GM18907 (cell line): Measurements from ENCODE around the gene SPRING1.
"Not testable (repeated sequence)": the region's sequence is repeated elsewhere in the genome, so short reads cannot be mapped to it uniquely, and the experiment has no call there.

ENCODE experiments used
- ATAC-seq: cut with Tn5 transposase; IDR thresholded peaks from one replicate; pipeline ENCODE4 v1.9.1; 2021; ENCODE audit warnings: mild to moderate bottlenecking, moderate library complexity; ENCODE audit not compliant: unreplicated experiment

Gene SPRING1

DNA sequence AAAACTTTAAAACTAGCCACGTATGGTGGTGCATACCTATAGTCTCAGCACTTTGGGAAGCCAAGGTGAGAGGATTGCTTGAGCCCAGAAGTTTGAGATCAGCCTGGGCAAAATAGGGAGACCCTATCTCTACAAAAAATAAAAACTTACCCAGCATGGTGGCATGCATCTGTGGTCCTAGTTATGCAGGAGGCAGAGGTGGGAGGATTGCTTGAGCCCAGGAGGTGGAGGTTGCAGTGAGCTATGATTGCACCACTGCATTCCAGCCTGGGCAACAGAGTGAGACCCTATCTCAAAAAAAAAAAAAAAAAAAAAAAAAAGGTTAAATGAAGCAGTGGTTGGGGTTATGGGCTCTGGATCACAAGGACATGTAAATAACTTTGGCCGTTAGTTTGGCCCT is 4.9 kb upstream of the SPRING1 start:
- ATAC-seq = not testable (repeated sequence)

DNA sequence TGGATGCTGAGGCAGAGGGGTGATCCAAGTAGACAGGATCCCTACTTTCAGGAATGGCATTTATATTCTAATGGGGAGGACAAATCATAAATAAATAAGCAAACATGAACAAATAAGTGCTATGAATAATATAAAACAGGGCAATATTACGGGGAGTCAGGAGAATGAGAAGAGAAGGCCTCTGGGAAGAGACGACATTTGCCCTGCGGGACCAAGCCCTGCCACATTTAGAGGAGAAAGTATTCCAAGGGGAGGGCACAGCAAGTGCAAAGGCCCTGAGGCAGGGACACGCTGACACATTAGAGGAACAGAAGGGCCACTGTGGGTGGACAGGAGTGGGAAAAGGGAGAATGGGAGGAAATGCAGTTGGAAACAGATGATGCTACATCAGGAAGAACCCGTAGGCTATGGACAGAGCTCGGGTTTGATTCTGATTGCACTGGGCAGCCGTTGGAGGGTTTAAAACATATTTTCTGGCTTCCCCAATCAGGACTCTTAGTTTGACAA is 1.6 kb upstream of the SPRING1 start:
- no peak for ATAC-seq

DNA sequence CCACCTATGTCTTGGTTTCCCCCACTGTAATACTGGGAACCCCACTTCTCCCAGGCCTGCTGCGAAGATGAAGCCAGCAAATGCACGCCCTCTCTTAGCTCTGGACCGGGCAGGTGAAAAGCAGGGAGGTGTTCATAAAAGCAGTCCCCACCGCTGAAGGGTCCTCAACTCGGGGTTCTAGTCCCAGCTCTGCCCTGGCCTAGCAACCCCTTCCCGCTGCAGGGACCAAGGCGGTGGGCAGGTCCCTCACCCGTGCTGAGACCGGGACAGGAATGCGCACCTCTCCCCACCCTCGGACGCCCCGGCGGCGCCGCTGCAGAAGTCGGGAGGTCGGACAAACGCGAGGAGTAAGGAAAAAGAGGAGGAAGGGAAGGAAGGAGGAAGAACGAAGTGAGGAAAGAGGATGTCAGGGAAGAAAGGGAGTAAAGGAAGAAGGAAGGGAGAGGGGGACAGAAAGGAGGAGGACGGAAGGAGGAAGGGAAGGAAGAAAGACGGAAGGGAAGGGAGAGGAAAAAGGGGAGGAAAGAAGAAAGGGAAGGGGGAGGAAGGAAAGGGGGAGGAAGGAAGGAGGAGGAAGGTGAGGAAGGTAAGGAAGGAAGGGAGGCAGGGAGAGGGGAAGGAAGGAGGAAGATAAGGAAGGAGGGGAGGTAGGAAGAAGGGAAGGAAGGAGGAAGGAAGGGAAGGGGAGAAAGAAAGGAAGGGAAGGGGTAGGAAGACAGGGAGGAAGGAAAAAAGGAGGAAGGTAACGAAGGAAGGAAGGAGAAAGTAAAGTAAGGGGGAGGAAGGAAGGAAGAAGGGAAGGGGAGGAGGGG is 701 bp downstream of the SPRING1 start:
- no peak for ATAC-seq

DNA sequence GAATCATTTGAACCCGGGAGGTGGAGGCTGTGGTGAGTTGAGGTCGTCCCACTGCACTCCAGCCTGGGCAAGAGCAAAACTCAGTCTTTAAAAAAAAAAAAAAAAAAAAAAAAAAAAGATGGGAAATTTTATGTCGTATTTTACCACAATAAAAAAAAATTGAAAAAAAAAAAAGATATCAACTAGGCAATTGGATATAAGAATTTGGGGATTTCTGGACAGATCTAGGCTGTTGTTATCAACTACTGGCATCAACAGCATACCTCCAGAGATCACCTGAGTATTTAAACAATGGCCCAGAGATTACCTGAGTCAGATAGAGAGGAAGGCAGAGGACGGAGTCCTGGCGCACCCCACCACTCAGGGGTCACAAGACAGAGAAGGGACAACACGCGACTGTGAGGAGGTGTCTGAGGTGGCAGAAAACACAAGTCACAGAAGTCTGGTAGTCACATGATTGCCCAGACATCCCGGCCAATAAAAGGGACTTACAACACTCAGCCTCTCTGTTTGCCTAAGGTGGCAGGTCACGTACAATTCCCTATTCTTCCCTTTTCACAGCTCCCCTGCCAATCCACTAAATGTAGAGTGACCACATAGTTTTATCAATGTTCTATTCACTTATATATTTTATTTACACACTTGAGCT is 1.8 kb downstream of the SPRING1 start:
- no peak for ATAC-seq

DNA sequence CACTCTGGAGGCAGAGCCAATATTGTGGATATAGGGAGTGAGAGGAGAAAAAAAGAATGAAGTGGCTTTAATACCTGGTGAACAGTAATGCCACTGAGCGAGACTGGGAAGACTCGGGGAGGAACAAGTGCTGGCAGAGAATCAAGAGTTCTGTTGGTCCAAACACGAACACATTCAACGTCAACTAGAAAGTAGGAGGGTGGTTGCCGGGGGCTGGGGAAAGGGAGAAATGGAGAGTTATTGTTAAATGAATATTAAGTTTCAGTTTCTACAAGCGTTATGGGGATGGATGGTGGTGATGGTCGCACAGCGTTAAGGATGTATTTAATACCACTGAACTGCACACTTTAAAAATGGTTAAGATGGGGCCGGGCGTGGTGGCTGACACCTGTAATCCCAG is 2.8 kb downstream of the SPRING1 start:
- no peak for ATAC-seq

DNA sequence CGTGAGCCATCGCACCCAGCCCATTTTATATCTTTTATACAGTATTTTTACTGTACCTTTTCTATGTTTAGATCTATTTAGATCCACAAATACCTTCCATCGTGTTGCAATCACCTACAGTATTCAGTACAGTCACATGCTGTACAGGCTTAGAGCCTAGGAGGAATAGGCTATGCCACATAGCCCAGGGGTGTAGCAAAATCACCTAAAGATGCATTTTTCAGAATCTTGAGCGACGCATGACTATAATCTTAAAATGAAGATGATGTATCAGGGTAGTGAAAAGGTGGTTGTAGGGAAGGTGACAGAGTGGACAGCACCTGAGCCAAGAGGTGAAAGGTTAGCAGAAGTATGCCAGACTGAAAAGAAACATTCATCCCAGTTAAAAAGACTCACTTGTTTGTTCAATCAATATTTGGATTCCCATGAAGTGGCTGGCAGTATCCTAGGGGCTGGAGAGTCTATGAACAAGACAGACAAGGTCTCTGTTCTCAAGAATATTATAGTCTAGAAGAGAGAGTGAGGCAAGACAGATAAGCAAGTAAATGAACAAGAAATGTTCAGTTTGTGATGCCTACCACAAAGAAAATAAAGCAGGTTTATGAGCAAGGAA is 3.6 kb downstream of the SPRING1 start:
- no peak for ATAC-seq

DNA sequence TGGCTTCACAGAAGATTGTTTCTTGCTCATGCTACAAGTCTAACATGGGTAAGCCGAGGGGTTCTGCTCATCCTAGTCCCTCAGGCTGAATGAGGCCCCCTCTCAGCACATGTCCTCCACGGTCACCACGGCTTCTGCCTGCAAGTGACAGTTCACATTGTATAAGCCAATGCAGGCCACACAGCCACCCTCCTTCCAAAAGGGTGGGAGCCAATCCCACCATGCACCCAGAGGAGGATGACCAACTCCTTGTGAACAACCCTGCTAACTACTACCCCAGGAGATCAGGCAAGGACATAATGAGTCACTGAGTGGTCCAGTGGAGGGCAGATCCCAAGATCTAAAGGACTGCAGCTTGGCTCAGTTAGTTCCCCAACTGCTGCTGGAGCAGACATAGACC is 6.1 kb downstream of the SPRING1 start:
- no peak for ATAC-seq

DNA sequence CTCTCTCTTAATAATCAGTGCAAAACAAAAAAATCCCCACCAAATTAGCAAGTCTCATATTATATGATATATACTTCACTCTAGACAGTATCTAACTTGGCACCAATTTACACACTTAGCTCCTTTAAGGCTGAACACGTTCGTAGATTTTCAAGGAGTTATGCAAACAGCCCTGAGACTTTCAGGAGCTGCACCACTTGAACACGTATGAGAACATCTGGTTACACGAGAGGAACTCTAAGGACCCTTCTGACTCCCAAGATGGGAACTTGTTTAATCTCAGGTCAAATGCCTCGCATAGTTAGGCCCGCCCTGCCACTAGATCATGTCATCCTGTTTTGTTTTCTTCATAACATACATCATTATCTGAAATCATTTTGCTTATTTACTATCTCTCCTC is 10.0 kb downstream of the SPRING1 start:
- no peak for ATAC-seq

DNA sequence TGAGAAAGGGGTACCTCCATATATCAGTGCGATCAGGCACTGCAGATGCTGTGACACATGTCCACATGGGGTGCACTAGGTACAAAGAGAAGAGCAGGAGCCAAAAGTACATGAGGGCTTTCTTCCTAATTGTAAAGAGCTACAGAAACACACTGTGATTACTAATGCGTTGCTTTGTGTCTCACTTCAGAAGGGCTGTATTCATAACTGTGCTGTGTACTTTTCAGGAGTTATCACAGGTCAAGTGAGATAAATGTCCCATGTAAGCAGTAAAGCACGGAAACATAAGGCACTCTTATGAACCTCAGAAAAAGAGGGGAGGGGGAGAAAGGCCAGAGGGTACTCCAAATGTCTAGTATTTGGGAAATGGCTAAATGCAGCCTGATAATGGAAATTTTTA is 10.6 kb downstream of the SPRING1 start:
- no peak for ATAC-seq

DNA sequence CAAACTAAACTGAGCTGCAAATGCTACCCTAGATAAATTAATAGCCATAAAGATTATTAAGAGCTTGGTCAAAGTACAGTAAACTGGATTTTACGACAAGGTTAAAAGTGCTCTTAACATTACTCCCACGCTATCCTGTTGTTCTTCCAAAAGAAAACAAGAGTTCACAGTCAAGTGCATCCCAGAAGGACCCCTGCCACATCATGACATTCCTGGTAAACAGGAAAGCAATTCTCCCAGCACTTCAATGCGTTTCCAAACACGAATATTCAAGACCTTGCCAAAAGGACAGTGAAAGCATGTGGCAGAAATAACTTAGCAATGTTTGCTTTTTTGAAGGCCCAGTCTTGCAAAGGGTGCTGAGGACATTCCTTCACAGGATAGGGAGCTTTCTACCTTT is 11.2 kb downstream of the SPRING1 start:
- ATAC-seq = no peak

DNA sequence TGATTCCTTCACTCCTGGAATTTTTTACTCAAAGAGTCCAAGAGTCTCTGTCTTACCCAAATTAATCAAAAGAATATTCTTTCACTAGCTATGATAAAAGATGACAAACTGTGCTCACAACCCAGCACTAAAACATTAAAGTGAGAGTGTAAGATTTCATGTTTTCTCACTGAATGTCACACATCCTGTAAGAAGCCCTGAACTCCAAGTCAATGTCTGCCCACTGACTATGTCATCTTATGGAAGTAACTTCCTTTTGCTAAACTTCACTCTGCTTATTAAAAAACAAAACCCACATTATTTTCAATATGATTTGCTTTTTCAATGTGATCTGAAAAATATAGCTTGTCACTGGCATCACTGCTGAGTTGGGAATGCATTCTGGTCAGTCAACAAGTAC is 15.6 kb downstream of the SPRING1 start:
- ATAC-seq = no peak

DNA sequence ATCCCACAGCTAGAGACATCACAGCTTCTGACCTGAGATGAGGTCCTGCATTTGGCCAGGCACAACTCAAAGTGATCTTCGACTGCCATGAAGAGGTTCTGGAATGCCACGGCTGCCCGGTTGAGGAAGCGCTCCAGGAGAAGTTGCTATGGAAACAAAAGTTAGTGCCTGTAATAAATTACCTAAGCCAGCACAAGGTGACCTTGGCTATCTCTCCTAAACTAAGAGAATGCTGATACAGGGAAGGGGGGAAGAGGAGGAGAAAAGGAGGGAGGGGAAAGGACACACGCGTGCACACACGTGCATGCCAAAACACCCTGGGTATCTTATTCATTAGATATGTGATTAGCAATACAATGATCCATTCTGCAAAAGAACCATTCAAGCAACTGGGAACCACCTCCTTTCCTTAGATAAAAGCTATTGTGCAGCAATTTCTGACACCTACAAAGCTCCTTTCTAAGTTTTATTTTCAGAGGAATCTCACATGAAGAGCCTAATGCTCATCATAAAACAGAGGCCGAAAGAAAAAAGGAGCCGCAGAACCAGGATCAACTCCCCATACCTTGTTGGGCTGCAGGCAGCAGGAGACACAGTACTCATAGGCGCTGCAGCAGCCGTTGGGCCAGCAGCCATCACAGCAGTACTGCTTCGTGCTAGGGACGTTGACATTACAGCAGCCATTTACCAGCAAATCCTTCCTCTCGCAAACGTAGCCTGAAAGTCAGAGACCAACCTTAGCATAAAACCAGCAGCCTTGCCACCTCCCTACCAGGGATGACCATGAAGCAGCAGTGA is 17.9 kb downstream of the SPRING1 start:
- ATAC-seq = no peak

DNA sequence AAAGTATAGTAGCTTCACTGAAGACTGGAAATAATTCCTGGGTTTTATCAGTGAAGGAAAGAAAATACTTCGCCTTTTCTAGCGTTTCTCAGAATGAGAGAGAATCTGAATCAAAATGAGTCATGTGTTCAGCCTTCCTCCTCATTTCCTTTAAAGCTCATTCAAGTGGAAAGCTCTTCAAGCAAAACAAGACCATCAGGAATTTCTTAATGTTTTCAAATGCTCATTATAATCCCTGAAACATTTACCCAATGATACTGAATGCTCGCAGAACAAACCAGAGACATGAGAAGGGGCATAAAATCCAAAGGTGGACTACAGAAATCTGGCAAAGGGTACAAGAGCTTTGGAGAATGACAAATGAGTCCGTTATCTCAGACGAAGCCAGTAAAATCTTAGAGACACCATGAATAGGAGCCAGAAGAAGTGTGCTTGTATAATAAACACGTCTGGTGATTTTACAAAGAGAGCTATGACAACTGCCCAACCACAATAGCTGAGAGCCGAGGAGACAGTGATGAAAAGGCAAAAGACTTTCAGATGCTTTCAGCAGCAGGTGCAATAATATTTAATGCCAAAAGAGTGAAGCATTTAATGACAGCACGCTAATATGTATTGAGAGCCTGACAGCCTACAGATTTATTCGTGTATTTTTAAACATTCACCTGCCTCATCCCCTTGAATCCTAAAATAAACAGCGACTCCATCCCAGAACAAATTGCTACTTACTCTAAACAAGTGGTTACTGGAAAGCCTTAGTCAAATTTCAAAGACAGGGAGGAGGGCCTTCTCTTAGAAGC is 19.0 kb downstream of the SPRING1 start:
- no peak for ATAC-seq

DNA sequence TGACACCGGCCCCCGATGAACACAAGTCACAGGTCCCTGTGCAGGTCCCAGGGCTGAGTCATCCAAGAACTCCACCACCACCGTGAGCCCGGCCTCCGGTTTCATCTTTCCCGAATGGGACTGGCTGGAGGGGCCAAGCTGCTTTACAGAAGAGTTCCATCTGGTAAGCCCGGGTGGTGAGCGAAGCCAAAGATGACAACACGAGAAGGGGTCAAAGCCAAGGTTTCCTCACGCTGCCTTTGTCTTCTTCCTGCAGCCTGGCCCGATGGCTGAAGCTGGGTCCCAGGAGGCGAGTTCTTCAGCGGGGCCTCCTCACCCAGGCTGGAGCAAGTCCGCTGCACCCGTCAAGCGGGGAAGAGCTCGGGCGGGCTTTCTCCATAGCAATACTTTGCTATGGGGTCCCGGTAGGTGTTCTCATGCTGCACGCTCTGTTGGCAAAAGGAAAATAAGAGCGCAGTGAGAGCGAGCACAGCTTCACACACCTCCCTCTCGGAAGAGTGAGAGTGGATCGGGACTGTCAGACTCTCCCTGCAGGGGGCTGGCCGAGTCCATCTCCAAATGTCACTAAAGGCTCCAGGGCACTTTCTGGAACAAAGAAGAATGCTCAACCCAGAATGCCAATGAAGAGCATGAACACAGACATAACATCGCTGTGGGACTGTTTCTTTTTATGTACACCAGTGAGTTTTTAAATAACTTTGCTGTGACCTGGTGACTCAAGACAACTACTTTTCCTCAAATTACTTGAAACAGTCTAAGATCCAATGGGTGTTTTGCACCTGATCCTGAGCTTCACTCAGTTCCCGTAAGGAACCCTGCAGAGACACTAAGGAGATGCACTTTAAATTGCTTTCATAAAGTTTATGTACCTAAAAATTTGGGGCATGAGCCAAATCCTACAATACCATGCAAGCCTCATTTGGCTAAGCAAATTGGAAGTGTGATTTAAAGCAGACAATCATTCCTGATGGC is 20.1 kb downstream of the SPRING1 start:
- no peak for ATAC-seq

DNA sequence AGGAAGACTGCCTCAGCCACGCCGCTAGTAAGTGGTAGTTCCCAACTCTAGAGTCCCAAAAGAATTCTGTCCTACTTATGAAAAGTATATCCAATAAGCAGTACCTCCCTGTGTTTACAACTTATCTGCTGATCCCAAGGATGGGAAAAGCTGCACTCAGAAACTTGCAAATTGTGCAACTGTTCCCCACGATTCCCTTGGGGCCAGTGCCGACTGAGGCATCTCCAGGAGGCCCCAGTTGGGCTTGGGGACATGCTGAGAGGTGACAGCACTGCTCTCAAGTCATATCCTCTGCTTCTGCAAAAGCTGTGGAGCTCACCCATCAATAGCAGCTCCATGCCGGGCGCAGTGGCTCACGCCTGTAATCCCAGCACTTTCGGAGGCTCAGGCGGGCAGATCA is 23.7 kb downstream of the SPRING1 start:
- ATAC-seq = no peak

DNA sequence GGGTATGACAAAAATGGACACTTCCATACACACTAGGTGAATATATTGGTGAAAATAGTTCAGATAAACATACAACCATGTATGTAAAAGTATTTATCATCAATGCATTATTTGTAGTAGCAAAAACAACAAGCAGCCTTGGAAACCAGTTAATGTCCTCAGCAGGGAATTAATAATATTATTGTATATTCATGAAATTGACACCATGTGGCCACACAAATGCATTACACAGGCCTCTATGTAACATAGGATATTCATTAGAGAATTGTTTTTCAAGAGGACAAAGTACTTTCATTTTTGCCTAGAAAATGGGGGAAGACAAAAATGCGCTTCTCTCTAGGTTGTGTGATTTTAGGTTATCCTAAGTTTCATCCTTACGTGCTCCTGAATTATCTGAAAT is 24.3 kb downstream of the SPRING1 start:
- ATAC-seq = no peak

DNA sequence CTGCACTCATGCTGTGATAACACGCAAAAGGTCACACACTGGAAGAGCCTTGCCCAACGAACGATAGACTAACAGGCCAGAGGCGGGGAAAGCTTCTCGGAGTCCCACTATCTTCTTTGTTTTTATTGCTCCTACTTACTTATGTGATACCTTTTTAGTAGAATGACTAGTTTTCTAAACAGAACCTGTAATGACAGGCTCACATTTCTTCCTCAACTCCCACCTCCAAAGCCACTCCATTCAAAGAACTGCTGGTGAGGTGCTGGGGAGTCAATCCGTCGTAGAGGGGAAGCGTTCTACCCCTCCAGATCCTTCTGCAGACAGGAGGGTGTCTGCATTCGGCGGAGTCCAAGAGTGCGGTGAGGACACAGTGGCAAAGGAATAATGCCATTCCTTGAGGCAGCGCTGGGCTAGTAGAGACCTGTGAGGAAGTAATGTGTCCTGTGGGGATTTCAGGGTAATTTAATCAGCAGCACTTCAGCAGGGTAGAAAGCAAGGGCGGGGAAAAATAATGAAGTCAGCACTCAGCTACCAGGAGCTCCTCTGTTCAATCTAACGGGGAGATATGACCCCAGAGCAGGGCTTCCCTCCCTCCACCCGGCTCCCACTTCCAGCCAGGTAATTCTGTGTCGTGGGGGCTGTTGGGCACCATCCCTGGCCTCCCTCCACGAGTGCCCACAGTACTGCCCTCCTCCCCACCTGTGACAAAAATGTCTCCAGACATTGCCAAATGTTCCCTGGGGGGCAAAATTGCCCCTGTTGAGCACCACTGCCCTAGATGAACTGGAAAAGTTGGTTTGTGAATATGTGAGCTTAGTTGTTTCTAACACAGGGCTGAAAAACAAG is 25.2 kb downstream of the SPRING1 start:
- no peak for ATAC-seq
